Gastroesophageal sphincter (tissue), 3 donors: ENCODE measurements around the gene DHX34.

Experiments used
- CTCF ChIP-seq, 4 experiments: fragments of 200-600 bp in 2 of 4; fragments of 450-650 bp in 2 of 4; sonication (generic) in 1 of 4; IDR thresholded peaks; one replicate each; pipeline ENCODE4 v1.5.1; 2017 to 2019; ENCODE audit warnings: antibody characterized with exemption in 4 of 4, mild to moderate bottlenecking in 2 of 4, moderate library complexity in 2 of 4
- EP300 ChIP-seq: sonication (generic); formaldehyde crosslinking; IDR thresholded peaks from one replicate; pipeline ENCODE4 v1.6.1; 2017; ENCODE audit warnings: antibody characterized with exemption, mild to moderate bottlenecking
- POLR2A ChIP-seq, 2 donors: fragments of 450-650 bp; IDR thresholded peaks; one replicate each; pipeline ENCODE4 v1.6.1; 2017; ENCODE audit warnings: antibody characterized with exemption in 2 of 2, mild to moderate bottlenecking in 2 of 2, moderate library complexity in 1 of 2
- POLR2AphosphoS5 ChIP-seq: sonication (generic); formaldehyde crosslinking; IDR thresholded peaks from one replicate; pipeline ENCODE4 v1.6.1; 2017; ENCODE audit warnings: antibody characterized with exemption

GRCh38 chr19:47430041-47430802 is 81.1 kb downstream of the DHX34 start:
- no peak for TF ChIP-seq POLR2A (IDR thresholded peaks at IDR 0.05)
- TF ChIP-seq CTCF (IDR thresholded peaks at IDR 0.05) = peak in 3 of 4 experiments; percentile 37 to 47 (median 44)
- TF ChIP-seq POLR2AphosphoS5 = no peak
- TF ChIP-seq EP300 = no peak
